Measurements from ENCODE around the gene AK2. TPM values are rescaled to one million over a fixed set of nuclear protein-coding genes. Genes with fewer than 3 reads are reported as not detected.
A peak's percentile ranks its signal among the peaks of the same experiment; 100 is the strongest.
"Not testable (repeated sequence)": the region's sequence is repeated elsewhere in the genome, so short reads cannot be mapped to it uniquely, and the experiment has no call there.

The AK2 gene
- polyA plus RNA-seq, 1 donor = 192 TPM

GRCh38 chr1:33002006-33002405 lies 34.7 kb downstream of the AK2 start:
- no peaks in the 10 kb centered on the region for H3K36me3 ChIP-seq (ENCODE audit: control insufficient read depth, insufficient read depth, low read length)
- no peaks in the 10 kb centered on the region for H3K27me3 ChIP-seq (ENCODE audit: control insufficient read depth, insufficient read depth, low read length)
- no peak overlapping the region for H3K27ac ChIP-seq (ENCODE audit: low read length)
- DNase-seq = no peak
- H3K9me3 ChIP-seq (ENCODE audit: control insufficient read depth, low read depth, low read length) = no peaks in the 10 kb centered on the region
- no peak overlapping the region for H3K4me3 ChIP-seq (ENCODE audit: low read length)
- H3K4me1 ChIP-seq (ENCODE audit: control insufficient read depth, insufficient read depth, low read length) = peaks cover 15% of the 10 kb centered on the region
- no CpG with 5 or more reads among the region's 4 CpGs for WGBS (ENCODE audit: insufficient coverage, low lambda C conversion rate)

GRCh38 chr1:33001282-33001681 lies 35.4 kb downstream of the AK2 start:
- WGBS (ENCODE audit: insufficient coverage, low lambda C conversion rate) = no CpG with 5 or more reads among the region's 2 CpGs
- H3K4me3 ChIP-seq (ENCODE audit: low read length) = no peak overlapping the region
- DNase-seq = no peak
- peaks cover 14% of the 10 kb centered on the region for H3K4me1 ChIP-seq (ENCODE audit: control insufficient read depth, insufficient read depth, low read length)
- H3K9me3 ChIP-seq (ENCODE audit: control insufficient read depth, low read depth, low read length) = no peaks in the 10 kb centered on the region
- no peak overlapping the region for H3K27ac ChIP-seq (ENCODE audit: low read length)
- H3K27me3 ChIP-seq (ENCODE audit: control insufficient read depth, insufficient read depth, low read length) = no peaks in the 10 kb centered on the region
- H3K36me3 ChIP-seq (ENCODE audit: control insufficient read depth, insufficient read depth, low read length) = no peaks in the 10 kb centered on the region

GRCh38 chr1:33000427-33001026 lies 36.2 kb downstream of the AK2 start:
- Histone ChIP-seq H3K4me1 (ENCODE audit: control insufficient read depth, insufficient read depth, low read length) (peaks cover 13% of the 10 kb centered on the region), H3K27ac (ENCODE audit: low read length) (no peak overlapping the region), H3K36me3 (ENCODE audit: control insufficient read depth, insufficient read depth, low read length) (no peaks in the 10 kb centered on the region), H3K27me3 (ENCODE audit: control insufficient read depth, insufficient read depth, low read length) (no peaks in the 10 kb centered on the region), H3K9me3 (ENCODE audit: control insufficient read depth, low read depth, low read length) (no peaks in the 10 kb centered on the region), H3K4me3 (ENCODE audit: low read length) (no peak overlapping the region)
- WGBS (ENCODE audit: insufficient coverage, low lambda C conversion rate) = 80% methylated on average over 1 of the region's 4 CpGs
- no peak for DNase-seq

GRCh38 chr1:32998997-32999396 lies 37.7 kb downstream of the AK2 start:
- Histone ChIP-seq H3K27ac (ENCODE audit: low read length) (no peak overlapping the region), H3K4me3 (ENCODE audit: low read length) (no peak overlapping the region), H3K27me3 (ENCODE audit: control insufficient read depth, insufficient read depth, low read length) (no peaks in the 10 kb centered on the region), H3K4me1 (ENCODE audit: control insufficient read depth, insufficient read depth, low read length) (peaks cover 8% of the 10 kb centered on the region), H3K36me3 (ENCODE audit: control insufficient read depth, insufficient read depth, low read length) (no peaks in the 10 kb centered on the region), H3K9me3 (ENCODE audit: control insufficient read depth, low read depth, low read length) (no peaks in the 10 kb centered on the region)
- no peak for DNase-seq
- WGBS (ENCODE audit: insufficient coverage, low lambda C conversion rate) = no CpG with 5 or more reads among the region's 4 CpGs

GRCh38 chr1:32998064-32998463 lies 38.6 kb downstream of the AK2 start:
- Histone ChIP-seq H3K36me3 (ENCODE audit: control insufficient read depth, insufficient read depth, low read length) (no peaks in the 10 kb centered on the region), H3K27me3 (ENCODE audit: control insufficient read depth, insufficient read depth, low read length) (no peaks in the 10 kb centered on the region), H3K4me1 (ENCODE audit: control insufficient read depth, insufficient read depth, low read length) (peaks cover 6% of the 10 kb centered on the region), H3K9me3 (ENCODE audit: control insufficient read depth, low read depth, low read length) (no peaks in the 10 kb centered on the region), H3K4me3 (ENCODE audit: low read length) (no peak overlapping the region), H3K27ac (ENCODE audit: low read length) (no peak overlapping the region)
- WGBS (ENCODE audit: insufficient coverage, low lambda C conversion rate) = no CpG with 5 or more reads among the region's 5 CpGs
- no peak for DNase-seq

GRCh38 chr1:32997381-32997891 lies 39.2 kb downstream of the AK2 start:
- DNase-seq = no peak
- Histone ChIP-seq H3K4me3 (ENCODE audit: low read length) (no peak overlapping the region), H3K27me3 (ENCODE audit: control insufficient read depth, insufficient read depth, low read length) (no peaks in the 10 kb centered on the region), H3K4me1 (ENCODE audit: control insufficient read depth, insufficient read depth, low read length) (peaks cover 12% of the 10 kb centered on the region), H3K27ac (ENCODE audit: low read length) (no peak overlapping the region), H3K36me3 (ENCODE audit: control insufficient read depth, insufficient read depth, low read length) (no peaks in the 10 kb centered on the region), H3K9me3 (ENCODE audit: control insufficient read depth, low read depth, low read length) (no peaks in the 10 kb centered on the region)
- no CpG with 5 or more reads among the region's 2 CpGs for WGBS (ENCODE audit: insufficient coverage, low lambda C conversion rate)

GRCh38 chr1:32993324-32993636 lies 43.4 kb downstream of the AK2 start:
- peaks cover 21% of the 10 kb centered on the region for H3K4me1 ChIP-seq (ENCODE audit: control insufficient read depth, insufficient read depth, low read length)
- H3K4me3 ChIP-seq (ENCODE audit: low read length); H3K27me3 ChIP-seq (ENCODE audit: control insufficient read depth, insufficient read depth, low read length); H3K36me3 ChIP-seq (ENCODE audit: control insufficient read depth, insufficient read depth, low read length); DNase-seq; H3K9me3 ChIP-seq (ENCODE audit: control insufficient read depth, low read depth, low read length); H3K27ac ChIP-seq (ENCODE audit: low read length): not testable (repeated sequence)
- no CpG with 5 or more reads among the region's 8 CpGs for WGBS (ENCODE audit: insufficient coverage, low lambda C conversion rate)

GRCh38 chr1:32992489-32993323 lies 44.0 kb downstream of the AK2 start:
- Histone ChIP-seq H3K9me3 (ENCODE audit: control insufficient read depth, low read depth, low read length) (no peaks in the 10 kb centered on the region), H3K36me3 (ENCODE audit: control insufficient read depth, insufficient read depth, low read length) (no peaks in the 10 kb centered on the region), H3K27me3 (ENCODE audit: control insufficient read depth, insufficient read depth, low read length) (no peaks in the 10 kb centered on the region), H3K4me1 (ENCODE audit: control insufficient read depth, insufficient read depth, low read length) (peaks cover 16% of the 10 kb centered on the region), H3K27ac (ENCODE audit: low read length) (peak overlapping the region; percentile 68), H3K4me3 (ENCODE audit: low read length) (no peak overlapping the region)
- WGBS (ENCODE audit: insufficient coverage, low lambda C conversion rate) = no CpG with 5 or more reads among the region's 7 CpGs
- DNase-seq = peak; percentile 90 to 94

- H3K27ac ChIP-seq (ENCODE audit: low read length) = peak overlapping the region; percentile 68
- WGBS (ENCODE audit: insufficient coverage, low lambda C conversion rate) = 80% methylated on average over 1 of the region's 9 CpGs
- DNase-seq = no peak
Measured at GRCh38 chr1:32991819-32992488, 44.7 kb downstream of the AK2 start.

GRCh38 chr1:32991386-32991785 lies 45.3 kb downstream of the AK2 start:
- peaks cover 16% of the 10 kb centered on the region for H3K4me1 ChIP-seq (ENCODE audit: control insufficient read depth, insufficient read depth, low read length)
- no peaks in the 10 kb centered on the region for H3K27me3 ChIP-seq (ENCODE audit: control insufficient read depth, insufficient read depth, low read length)
- 100% methylated on average over 1 of the region's 5 CpGs for WGBS (ENCODE audit: insufficient coverage, low lambda C conversion rate)
- no peaks in the 10 kb centered on the region for H3K36me3 ChIP-seq (ENCODE audit: control insufficient read depth, insufficient read depth, low read length)
- DNase-seq = no peak
- H3K27ac ChIP-seq (ENCODE audit: low read length) = peak overlapping the region; percentile 68
- no peak overlapping the region for H3K4me3 ChIP-seq (ENCODE audit: low read length)
- H3K9me3 ChIP-seq (ENCODE audit: control insufficient read depth, low read depth, low read length) = no peaks in the 10 kb centered on the region

More at GRCh38 chr1:32991819-32992488, 44.7 kb downstream of the AK2 start:
- Histone ChIP-seq H3K4me1 (ENCODE audit: control insufficient read depth, insufficient read depth, low read length) (peaks cover 16% of the 10 kb centered on the region), H3K4me3 (ENCODE audit: low read length) (no peak overlapping the region), H3K9me3 (ENCODE audit: control insufficient read depth, low read depth, low read length) (no peaks in the 10 kb centered on the region), H3K27me3 (ENCODE audit: control insufficient read depth, insufficient read depth, low read length) (no peaks in the 10 kb centered on the region), H3K36me3 (ENCODE audit: control insufficient read depth, insufficient read depth, low read length) (no peaks in the 10 kb centered on the region)
